ENCODE results near the gene CELA2B. TPM values are rescaled to one million over a fixed set of nuclear protein-coding genes. Genes with fewer than 3 reads are reported as not detected.
"Not testable (repeated sequence)": the region's sequence is repeated elsewhere in the genome, so short reads cannot be mapped to it uniquely, and the experiment has no call there.

Gene CELA2B
- total and polyA plus RNA-seq, 11 donors = not detected

GRCh38 chr1:15459771-15460707, 15.9 kb upstream of the CELA2B start:
- intact Hi-C loops (cut with DNase I) = no loop called here
- TF ChIP-seq POLR2A (IDR thresholded peaks at IDR 0.05) (no peak), CTCF (IDR thresholded peaks at IDR 0.05) (no peak)
- ATAC-seq = no peak
- Histone ChIP-seq H3K4me3 (no peak overlapping the region), H3K4me1 (peaks cover 0 to 7% (median 0%) of the 10 kb centered on the region in 12 donors), H3K9me3 (no peaks in the 10 kb centered on the region), H3K27me3 (peaks cover 0 to 4% (median 0%) of the 10 kb centered on the region in 9 donors), H3K36me3 (no peaks in the 10 kb centered on the region), H3K27ac (no peak overlapping the region)
- WGBS, 4 donors = 58 to 68% (median 62%) methylated on average over 10 of the region's 10 CpGs
- DNase-seq = peak in 1 of 5 donors; percentile 33

- Histone ChIP-seq H3K36me3 (no peaks in the 10 kb centered on the region), H3K4me3 (no peak overlapping the region), H3K9me3 (no peaks in the 10 kb centered on the region), H3K27me3 (peaks cover 0 to 4% (median 0%) of the 10 kb centered on the region in 9 donors), H3K4me1 (peaks cover 0 to 7% (median 0%) of the 10 kb centered on the region in 12 donors), H3K27ac (no peak overlapping the region)
- DNase-seq (no peak), ATAC-seq (no peak)
- 79 to 86% (median 82%) methylated on average over 9 of the region's 9 CpGs for WGBS, 4 donors
- intact Hi-C loops (cut with DNase I) = no loop called here
- TF ChIP-seq POLR2A (IDR thresholded peaks at IDR 0.05) (no peak), CTCF (IDR thresholded peaks at IDR 0.05) (no peak)
Observed at GRCh38 chr1:15460708-15461095, 15.2 kb upstream of the CELA2B start.

GRCh38 chr1:15463064-15463800, 12.7 kb upstream of the CELA2B start:
- H3K4me1 ChIP-seq; H3K27ac ChIP-seq; H3K27me3 ChIP-seq; H3K4me3 ChIP-seq; H3K36me3 ChIP-seq; ATAC-seq; H3K9me3 ChIP-seq; intact Hi-C loops (cut with DNase I): not testable (repeated sequence)
- DNase-seq = peak in 1 of 5 donors; percentile 40
- 67 to 80% (median 74%) methylated on average over 14 to 15 of the region's 15 CpGs for WGBS, 4 donors

- 92 to 95% (median 92%) methylated on average over 5 of the region's 5 CpGs for WGBS, 4 donors
- H3K4me3 ChIP-seq; ATAC-seq; H3K27ac ChIP-seq; H3K27me3 ChIP-seq; intact Hi-C loops (cut with DNase I); H3K36me3 ChIP-seq; H3K4me1 ChIP-seq; H3K9me3 ChIP-seq: not testable (repeated sequence)
- peak in 1 of 5 donors; percentile 16 for DNase-seq
Observed at GRCh38 chr1:15463926-15464322, 12.0 kb upstream of the CELA2B start.

- no peak for ATAC-seq
- intact Hi-C loops (cut with DNase I) = no loop called here
- TF ChIP-seq CTCF (IDR thresholded peaks at IDR 0.05) (no peak), POLR2A (IDR thresholded peaks at IDR 0.05) (no peak)
- no peaks in the 10 kb centered on the region for H3K9me3 ChIP-seq
- no peaks in the 10 kb centered on the region for H3K27me3 ChIP-seq
- H3K4me3 ChIP-seq = no peak overlapping the region
- peaks cover 0 to 7% (median 0%) of the 10 kb centered on the region in 12 donors for H3K4me1 ChIP-seq
- 70 to 81% (median 80%) methylated on average over 7 of the region's 7 CpGs for WGBS, 4 donors
- no peak for DNase-seq
- no peaks in the 10 kb centered on the region for H3K36me3 ChIP-seq
- H3K27ac ChIP-seq = no peak overlapping the region
Observed at GRCh38 chr1:15465674-15466073, 10.2 kb upstream of the CELA2B start.

- intact Hi-C loops (cut with DNase I); H3K4me1 ChIP-seq; H3K27ac ChIP-seq; H3K27me3 ChIP-seq; H3K9me3 ChIP-seq; H3K36me3 ChIP-seq; H3K4me3 ChIP-seq; ATAC-seq: not testable (repeated sequence)
- WGBS, 4 donors = 92 to 97% (median 95%) methylated on average over 22 of the region's 22 CpGs
- DNase-seq = peak in 1 of 5 donors; percentile 23
Observed at GRCh38 chr1:15466955-15467625, 8.8 kb upstream of the CELA2B start.

Measured in heart left ventricle (tissue), 16 donors.